Mesenchymal stem cell (in vitro differentiated cells and primary cell): ENCODE results near the gene SHISA7.

ENCODE experiments used
- DNase-seq: peaks from one replicate; pipeline ENCODE4 v3.0.0-alpha.2; 2013
- H2AFZ ChIP-seq: one replicate; pipeline ENCODE4 v1.6.1; 2013; ENCODE audit warnings: low read depth, mild to moderate bottlenecking, control low read depth, inconsistent platforms, low read length, moderate library complexity
- H2AK5ac ChIP-seq: 2 replicates; pipeline ENCODE4 v1.6.1; 2013; ENCODE audit warnings: low read length, moderate library complexity, mild to moderate bottlenecking, inconsistent platforms; ENCODE audit not compliant: severe bottlenecking
- H2BK120ac ChIP-seq: one replicate; pipeline ENCODE4 v1.6.1; 2013; ENCODE audit warnings: low read depth, mild to moderate bottlenecking, inconsistent platforms, low read length, moderate library complexity
- H2BK12ac ChIP-seq, 2 experiments: one replicate each; pipeline ENCODE4 v1.6.1; 2013; ENCODE audit warnings: inconsistent platforms in 2 of 2, low read length in 2 of 2, mild to moderate bottlenecking in 2 of 2, moderate library complexity in 2 of 2, control low read depth in 1 of 2
- H2BK15ac ChIP-seq: one replicate; pipeline ENCODE4 v1.6.1; 2013; ENCODE audit warnings: mild to moderate bottlenecking, low read depth, inconsistent platforms; ENCODE audit not compliant: poor library complexity, severe bottlenecking
- H2BK5ac ChIP-seq: 2 replicates; pipeline ENCODE4 v1.6.1; 2013; ENCODE audit warnings: low read depth, mild to moderate bottlenecking, low read length, control low read depth, inconsistent platforms; ENCODE audit not compliant: poor library complexity, severe bottlenecking
- H3K14ac ChIP-seq, 2 experiments: one replicate each; pipeline ENCODE4 v1.6.1; 2013; ENCODE audit warnings: inconsistent platforms in 2 of 2, low read length in 2 of 2, control low read depth in 1 of 2, mild to moderate bottlenecking in 1 of 2, moderate library complexity in 1 of 2
- H3K18ac ChIP-seq, 2 experiments: one replicate each; pipeline ENCODE4 v1.6.1; 2013; ENCODE audit warnings: inconsistent platforms in 2 of 2, low read length in 2 of 2, control low read depth in 1 of 2, low read depth in 1 of 2, mild to moderate bottlenecking in 1 of 2
- H3K23ac ChIP-seq, 2 experiments: one replicate each; pipeline ENCODE4 v1.6.1; 2013; ENCODE audit warnings: inconsistent platforms in 2 of 2, low read length in 2 of 2, mild to moderate bottlenecking in 2 of 2, moderate library complexity in 2 of 2, control low read depth in 1 of 2
- H3K27ac ChIP-seq: 2 replicates; pipeline ENCODE4 v1.5.1; 2013; ENCODE audit warnings: mild to moderate bottlenecking, moderate library complexity, low read length, control low read depth, inconsistent platforms; ENCODE audit not compliant: poor library complexity, severe bottlenecking
- H3K27me3 ChIP-seq, 2 experiments: 2 replicates each; pipeline versions ENCODE4 v1.6.1 to v1.7.0; 2013; ENCODE audit warnings: low read length in 2 of 2, mild to moderate bottlenecking in 2 of 2, moderate library complexity in 2 of 2, control low read depth in 1 of 2, inconsistent platforms in 1 of 2; ENCODE audit not compliant: control insufficient read depth in 1 of 2, insufficient read depth in 1 of 2
- H3K36me3 ChIP-seq, 2 experiments: 2 replicates each; pipeline versions ENCODE4 v1.6.1 to v1.7.0; 2013; ENCODE audit warnings: low read length in 2 of 2, control low read depth in 1 of 2, inconsistent platforms in 1 of 2, low read depth in 1 of 2, mild to moderate bottlenecking in 1 of 2; ENCODE audit not compliant: insufficient read depth in 2 of 2, control insufficient read depth in 1 of 2
- H3K4ac ChIP-seq, 2 experiments: one replicate each; pipeline ENCODE4 v1.6.1; 2013; ENCODE audit warnings: inconsistent platforms in 2 of 2, low read length in 2 of 2, mild to moderate bottlenecking in 2 of 2, moderate library complexity in 2 of 2, control low read depth in 1 of 2, low read depth in 1 of 2
- H3K4me1 ChIP-seq: 2 replicates; pipeline ENCODE4 v1.6.1; 2013; ENCODE audit warnings: low read depth, low read length, control low read depth; ENCODE audit not compliant: control insufficient read depth, insufficient read depth
- H3K4me2 ChIP-seq: 2 replicates; pipeline ENCODE4 v1.6.1; 2013; ENCODE audit warnings: low read length, mild to moderate bottlenecking, inconsistent platforms; ENCODE audit not compliant: poor library complexity, severe bottlenecking
- H3K4me3 ChIP-seq, 2 experiments: 2 replicates each; pipeline versions ENCODE4 v1.5.1 to v1.7.0; 2013; ENCODE audit warnings: low read length in 2 of 2, mild to moderate bottlenecking in 2 of 2, control low read depth in 1 of 2, low read depth in 1 of 2; ENCODE audit not compliant: insufficient read depth in 1 of 2
- H3K79me1 ChIP-seq: replicated peaks from 2 replicates; pipeline ENCODE4 v1.6.1; 2013; ENCODE audit warnings: mild to moderate bottlenecking, control low read depth, low read length, inconsistent platforms; ENCODE audit not compliant: poor library complexity, severe bottlenecking
- H3K9ac ChIP-seq: 2 replicates; pipeline ENCODE4 v1.7.0; 2013; ENCODE audit warnings: mild to moderate bottlenecking, low read length, moderate library complexity
- H3K9me3 ChIP-seq: 2 replicates; pipeline ENCODE4 v1.7.0; 2013; ENCODE audit warnings: mild to moderate bottlenecking, low read length; ENCODE audit not compliant: control insufficient read depth
- H4K8ac ChIP-seq: one replicate; pipeline ENCODE4 v1.6.1; 2013; ENCODE audit warnings: inconsistent platforms, mild to moderate bottlenecking, low read length, moderate library complexity
- H4K91ac ChIP-seq: one replicate; pipeline ENCODE4 v1.6.1; 2013; ENCODE audit warnings: mild to moderate bottlenecking, low read length, inconsistent platforms
- WGBS: methylation state at CpG from one replicate; pipeline ENCODE4 v1.1.7; 2013; ENCODE audit warnings: mixed read lengths; 5-methylcytosine and 5-hydroxymethylcytosine counted together

The SHISA7 gene

GRCh38 chr19:55490478-55491432 lies 47.7 kb upstream of the SHISA7 start:
- no peaks in the 10 kb centered on the region for H3K9me3 ChIP-seq
- WGBS, result 89% methylated on average over 36 of the region's 52 CpGs
- no peak for DNase-seq

GRCh38 chr19:55489711-55490477 lies 46.8 kb upstream of the SHISA7 start:
- H3K79me1 ChIP-seq, result peaks cover 7% of the 10 kb centered on the region
- peak overlapping the region in 1 of 2 experiments; percentile 65 for H3K4me3 ChIP-seq
- peak overlapping the region; percentile 82 for H2AK5ac ChIP-seq
- peak overlapping the region in 1 of 2 experiments; percentile 80 for H2BK12ac ChIP-seq
- peak overlapping the region; percentile 76 for H4K8ac ChIP-seq
- H3K36me3 ChIP-seq, result peaks cover 0 to 53% of the 10 kb centered on the region in 2 experiments
- no peak for DNase-seq
- H2BK5ac ChIP-seq, result no peak overlapping the region
- peak overlapping the region; percentile 46 for H3K4me2 ChIP-seq
- H3K27ac ChIP-seq, result no peak overlapping the region
- H3K14ac ChIP-seq, result no peak overlapping the region
- H2BK15ac ChIP-seq, result no peak overlapping the region
- H3K23ac ChIP-seq, result no peak overlapping the region
- peak overlapping the region; percentile 57 for H4K91ac ChIP-seq
- no peaks in the 10 kb centered on the region for H3K27me3 ChIP-seq
- peak overlapping the region; percentile 54 for H2BK120ac ChIP-seq
- H3K9me3 ChIP-seq, result no peaks in the 10 kb centered on the region
- peaks cover 69% of the 10 kb centered on the region for H3K4me1 ChIP-seq
- H3K9ac ChIP-seq, result peak overlapping the region; percentile 51
- H3K18ac ChIP-seq, result no peak overlapping the region
- no peak overlapping the region for H2AFZ ChIP-seq
- H3K4ac ChIP-seq, result no peak overlapping the region
- WGBS, result 82% methylated on average over 14 of the region's 21 CpGs

More at GRCh38 chr19:55490478-55491432, 47.7 kb upstream of the SHISA7 start:
- Histone ChIP-seq H2AK5ac (no peak overlapping the region), H4K8ac (no peak overlapping the region), H3K27ac (no peak overlapping the region), H3K23ac (no peak overlapping the region), H3K4me3 (peak overlapping the region in 1 of 2 experiments; percentile 18), H2BK15ac (peak overlapping the region; percentile 41), H2BK120ac (no peak overlapping the region), H3K4me1 (peaks cover 66% of the 10 kb centered on the region), H2BK12ac (no peak overlapping the region), H2BK5ac (no peak overlapping the region), H3K4ac (no peak overlapping the region), H3K36me3 (peaks cover 5 to 57% of the 10 kb centered on the region in 2 experiments), H3K14ac (no peak overlapping the region), H4K91ac (peak overlapping the region; percentile 32), H2AFZ (no peak overlapping the region), H3K18ac (no peak overlapping the region), H3K79me1 (peaks cover 7% of the 10 kb centered on the region), H3K4me2 (no peak overlapping the region), H3K9ac (peak overlapping the region; percentile 63), H3K27me3 (no peaks in the 10 kb centered on the region)

GRCh38 chr19:55488986-55489710 lies 46.0 kb upstream of the SHISA7 start:
- Histone ChIP-seq H3K4ac (peak overlapping the region in 1 of 2 experiments; percentile 67), H2BK120ac (peak overlapping the region; percentile 89), H2AK5ac (peak overlapping the region; percentile 82), H3K27me3 (no peaks in the 10 kb centered on the region), H3K23ac (peak overlapping the region in 1 of 2 experiments; percentile 41), H2BK12ac (peak overlapping the region in 1 of 2 experiments; percentile 80), H3K36me3 (peaks cover 0 to 51% of the 10 kb centered on the region in 2 experiments), H3K4me2 (peak overlapping the region; percentile 46), H2BK15ac (no peak overlapping the region), H3K18ac (peak overlapping the region; percentile 19 to 92), H3K79me1 (peaks cover 11% of the 10 kb centered on the region), H3K27ac (no peak overlapping the region), H3K9ac (peak overlapping the region; percentile 89), H3K4me3 (peak overlapping the region in 1 of 2 experiments; percentile 73), H2AFZ (no peak overlapping the region), H3K9me3 (no peaks in the 10 kb centered on the region), H4K8ac (peak overlapping the region; percentile 85), H3K14ac (no peak overlapping the region), H3K4me1 (peaks cover 71% of the 10 kb centered on the region), H2BK5ac (no peak overlapping the region), H4K91ac (peak overlapping the region; percentile 57)
- no peak for DNase-seq
- WGBS, result 83% methylated on average over 35 of the region's 36 CpGs
